ENCODE data around the gene ST6GALNAC4. TPM values are rescaled to one million over a fixed set of nuclear protein-coding genes. Genes with fewer than 3 reads are reported as not detected.
A peak's percentile ranks its signal among the peaks of the same experiment; 100 is the strongest.

Gene ST6GALNAC4
- total and polyA plus RNA-seq, 8 donors, result 3.7 to 33.6 (median 13.0) TPM

- DNase-seq, result no peak
- WGBS, 5 donors, result 5 to 15% (median 9%) methylated on average over 7 of the region's 7 CpGs
- H3K4me3 ChIP-seq, result peak overlapping the region; percentile 75 to 89 (median 79)
- no peaks in the 10 kb centered on the region for H3K9me3 ChIP-seq
- H3K27me3 ChIP-seq, result no peaks in the 10 kb centered on the region
- peaks cover 28 to 48% (median 37%) of the 10 kb centered on the region in 4 donors for H3K4me1 ChIP-seq
- H3K27ac ChIP-seq, result peak overlapping the region in 4 of 5 donors; percentile 69 to 84 (median 76)
- TF ChIP-seq POLR2A (IDR thresholded peaks at IDR 0.05) (no peak), POLR2AphosphoS5 (IDR thresholded peaks at IDR 0.05) (no peak), EP300 (IDR thresholded peaks at IDR 0.05) (no peak)
- TF ChIP-seq, protein P1, sequence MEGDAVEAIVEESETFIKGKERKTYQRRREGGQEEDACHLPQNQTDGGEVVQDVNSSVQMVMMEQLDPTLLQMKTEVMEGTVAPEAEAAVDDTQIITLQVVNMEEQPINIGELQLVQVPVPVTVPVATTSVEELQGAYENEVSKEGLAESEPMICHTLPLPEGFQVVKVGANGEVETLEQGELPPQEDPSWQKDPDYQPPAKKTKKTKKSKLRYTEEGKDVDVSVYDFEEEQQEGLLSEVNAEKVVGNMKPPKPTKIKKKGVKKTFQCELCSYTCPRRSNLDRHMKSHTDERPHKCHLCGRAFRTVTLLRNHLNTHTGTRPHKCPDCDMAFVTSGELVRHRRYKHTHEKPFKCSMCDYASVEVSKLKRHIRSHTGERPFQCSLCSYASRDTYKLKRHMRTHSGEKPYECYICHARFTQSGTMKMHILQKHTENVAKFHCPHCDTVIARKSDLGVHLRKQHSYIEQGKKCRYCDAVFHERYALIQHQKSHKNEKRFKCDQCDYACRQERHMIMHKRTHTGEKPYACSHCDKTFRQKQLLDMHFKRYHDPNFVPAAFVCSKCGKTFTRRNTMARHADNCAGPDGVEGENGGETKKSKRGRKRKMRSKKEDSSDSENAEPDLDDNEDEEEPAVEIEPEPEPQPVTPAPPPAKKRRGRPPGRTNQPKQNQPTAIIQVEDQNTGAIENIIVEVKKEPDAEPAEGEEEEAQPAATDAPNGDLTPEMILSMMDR (IDR thresholded peaks at IDR 0.05), result no peak
- peaks cover 10 to 46% (median 26%) of the 10 kb centered on the region in 4 donors for H3K36me3 ChIP-seq
- intact Hi-C loops (cut with DNase I; ENCODE audit: low total_unique reads), result no loop called here
Measured at GRCh38 chr9:127937056-127937387, 20.2 kb upstream of the ST6GALNAC4 start.

GRCh38 chr9:127936347-127936852 is 19.6 kb upstream of the ST6GALNAC4 start:
- intact Hi-C loops (cut with DNase I; ENCODE audit: low total_unique reads), result no loop called here
- peaks cover 32 to 51% (median 36%) of the 10 kb centered on the region in 4 donors for H3K4me1 ChIP-seq
- TF ChIP-seq EP300 (IDR thresholded peaks at IDR 0.05), result no peak
- no peak for DNase-seq
- H3K27me3 ChIP-seq, result no peaks in the 10 kb centered on the region
- H3K4me3 ChIP-seq, result peak overlapping the region in 3 of 4 donors; percentile 79 to 89 (median 79)
- H3K9me3 ChIP-seq, result no peaks in the 10 kb centered on the region
- H3K36me3 ChIP-seq, result peaks cover 6 to 40% (median 21%) of the 10 kb centered on the region in 4 donors
- 71 to 78% (median 75%) methylated on average over 14 of the region's 14 CpGs for WGBS, 5 donors
- H3K27ac ChIP-seq, result no peak overlapping the region

DNA sequence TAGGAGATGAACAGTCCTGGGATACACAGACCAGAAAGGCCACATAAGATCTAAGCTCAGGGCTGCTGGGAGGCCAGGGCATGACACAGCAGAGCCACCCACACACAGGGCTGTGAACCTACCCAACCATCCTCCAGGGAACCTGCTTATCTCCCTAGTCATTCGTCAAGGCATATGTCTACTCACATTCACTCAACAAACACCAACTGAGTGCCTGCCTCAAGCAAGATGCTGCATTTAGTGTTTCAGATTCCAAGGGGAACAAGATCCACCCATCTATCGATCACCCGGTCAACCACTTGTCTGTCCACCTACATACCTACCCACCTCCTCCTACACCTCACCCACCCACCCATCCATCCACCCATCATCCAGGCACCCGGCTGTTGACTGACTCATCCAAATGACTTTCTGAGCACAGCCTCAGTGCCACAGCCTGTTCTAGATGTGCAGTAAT is 19.0 kb upstream of the ST6GALNAC4 start:
- H3K27ac ChIP-seq, result no peak overlapping the region
- H3K4me3 ChIP-seq, result peak overlapping the region in 2 of 4 donors; percentile 79 to 89
- TF ChIP-seq, protein P1 (IDR thresholded peaks at IDR 0.05), result no peak
- TF ChIP-seq EP300 (IDR thresholded peaks at IDR 0.05) (no peak), POLR2AphosphoS5 (IDR thresholded peaks at IDR 0.05) (no peak), POLR2A (IDR thresholded peaks at IDR 0.05) (no peak)
- DNase-seq, result no peak
- intact Hi-C loops (cut with DNase I; ENCODE audit: low total_unique reads), result no loop called here
- 67 to 78% (median 70%) methylated on average over 4 of the region's 4 CpGs for WGBS, 5 donors
- H3K27me3 ChIP-seq, result peaks cover 0 to 5% (median 0%) of the 10 kb centered on the region in 3 donors
- peaks cover 38 to 57% (median 42%) of the 10 kb centered on the region in 4 donors for H3K4me1 ChIP-seq
- no peaks in the 10 kb centered on the region for H3K9me3 ChIP-seq
- peaks cover 0 to 34% (median 17%) of the 10 kb centered on the region in 4 donors for H3K36me3 ChIP-seq

DNA sequence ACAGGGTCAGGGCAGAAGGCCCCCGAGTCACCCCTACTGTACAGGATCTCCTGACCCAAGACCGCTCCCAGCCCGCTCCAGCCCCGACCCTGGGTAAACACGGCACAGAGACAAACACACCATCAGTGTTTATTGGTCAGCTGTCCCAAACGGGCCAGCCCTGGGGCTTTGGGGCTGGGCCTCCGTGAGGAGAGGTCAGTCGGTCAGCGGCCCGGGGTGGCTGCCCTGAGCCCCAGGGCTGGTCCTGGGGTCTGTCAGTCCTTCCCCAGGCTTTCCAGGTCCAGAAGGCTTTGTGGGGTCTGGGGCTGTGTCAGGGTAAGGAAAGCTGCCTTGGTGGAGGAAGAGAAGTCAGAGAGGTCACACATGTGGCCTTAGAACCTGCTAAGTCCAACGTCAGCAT is 18.1 kb upstream of the ST6GALNAC4 start:
- H3K27me3 ChIP-seq, result peaks cover 0 to 12% (median 0%) of the 10 kb centered on the region in 3 donors
- no peaks in the 10 kb centered on the region for H3K9me3 ChIP-seq
- no peak for TF ChIP-seq EP300 (IDR thresholded peaks at IDR 0.05)
- TF ChIP-seq, protein P1 (IDR thresholded peaks at IDR 0.05), result no peak
- TF ChIP-seq POLR2AphosphoS5 (IDR thresholded peaks at IDR 0.05), result no peak
- TF ChIP-seq POLR2A (IDR thresholded peaks at IDR 0.05), result no peak
- WGBS, 5 donors, result 58 to 76% (median 66%) methylated on average over 10 to 11 of the region's 11 CpGs
- no peak overlapping the region for H3K27ac ChIP-seq
- peaks cover 0 to 26% (median 15%) of the 10 kb centered on the region in 4 donors for H3K36me3 ChIP-seq
- DNase-seq, result no peak
- intact Hi-C loops (cut with DNase I; ENCODE audit: low total_unique reads), result no loop called here
- H3K4me3 ChIP-seq, result no peak overlapping the region
- H3K4me1 ChIP-seq, result peaks cover 45 to 65% (median 50%) of the 10 kb centered on the region in 4 donors

GRCh38 chr9:127934248-127934647 is 17.4 kb upstream of the ST6GALNAC4 start:
- H3K27ac ChIP-seq, result no peak overlapping the region
- peaks cover 45 to 66% (median 51%) of the 10 kb centered on the region in 4 donors for H3K4me1 ChIP-seq
- intact Hi-C loops (cut with DNase I; ENCODE audit: low total_unique reads), result no loop called here
- H3K9me3 ChIP-seq, result no peaks in the 10 kb centered on the region
- H3K4me3 ChIP-seq, result no peak overlapping the region
- 92 to 96% (median 94%) methylated on average over 4 of the region's 4 CpGs for WGBS, 5 donors
- H3K27me3 ChIP-seq, result peaks cover 0 to 18% (median 0%) of the 10 kb centered on the region in 3 donors
- TF ChIP-seq EP300 (IDR thresholded peaks at IDR 0.05), result no peak
- TF ChIP-seq POLR2AphosphoS5 (IDR thresholded peaks at IDR 0.05), result no peak
- TF ChIP-seq, protein P1 (IDR thresholded peaks at IDR 0.05), result no peak
- no peak for TF ChIP-seq POLR2A (IDR thresholded peaks at IDR 0.05)
- DNase-seq, result no peak
- peaks cover 0 to 22% (median 14%) of the 10 kb centered on the region in 4 donors for H3K36me3 ChIP-seq

Data from stomach (tissue), 9 donors.